SK-N-SH treated with all-trans-retinoic acid at 6 μM for 48 hours (cell line): ENCODE results near the gene LGALS9.

Experiments
- ATAC-seq: fragments of 200-7000 bp; cut with Tn5 transposase; 3 replicates; pipeline ENCODE4 v1.9.1; 2020; ENCODE audit warnings: mild to moderate bottlenecking, moderate library complexity
- ARNTL ChIP-seq: fragments of 450-650 bp; formaldehyde crosslinking; IDR thresholded peaks from 2 replicates; pipeline ENCODE4 v1.5.0; 2020; ENCODE audit warnings: low read depth, mild to moderate bottlenecking, moderate library complexity, borderline replicate concordance
- BACH2 ChIP-seq: fragments of 250-450 bp; sonication (Bioruptor Pico); IDR thresholded peaks from 2 replicates; pipeline ENCODE4 v1.9.0; 2021; ENCODE audit warnings: mild to moderate bottlenecking, borderline replicate concordance
- CREB5 ChIP-seq: fragments of 250-450 bp; sonication (Bioruptor Pico); IDR thresholded peaks from 2 replicates; pipeline ENCODE4 v1.5.1; 2020; ENCODE audit warnings: low read depth, mild to moderate bottlenecking, moderate library complexity
- CSDC2 ChIP-seq: fragments of 250-450 bp; sonication (Bioruptor Pico); IDR thresholded peaks from 2 replicates; pipeline ENCODE4 v1.5.0; 2020; ENCODE audit warnings: mild to moderate bottlenecking, moderate library complexity
- CSRNP3 ChIP-seq: fragments of 250-450 bp; sonication (Bioruptor Pico); IDR thresholded peaks from 2 replicates; pipeline ENCODE4 v1.5.1; 2021; ENCODE audit warnings: mild to moderate bottlenecking, moderate library complexity
- ESRRG ChIP-seq: fragments of 250-450 bp; sonication (Bioruptor Pico); IDR thresholded peaks from 2 replicates; pipeline ENCODE4 v1.6.1; 2021; ENCODE audit warnings: mild to moderate bottlenecking
- ISL1 ChIP-seq: fragments of 250-450 bp; sonication (Bioruptor Pico); IDR thresholded peaks from 2 replicates; pipeline ENCODE4 v2.1.2; 2022; ENCODE audit warnings: mild to moderate bottlenecking, moderate library complexity
- OSR1 ChIP-seq: fragments of 250-450 bp; sonication (Bioruptor Pico); IDR thresholded peaks from 2 replicates; pipeline ENCODE4 v1.8.0; 2022; ENCODE audit warnings: moderate library complexity, mild to moderate bottlenecking, inconsistent platforms
- PPARA ChIP-seq: fragments of 250-450 bp; sonication (Bioruptor Pico); IDR thresholded peaks from 2 replicates; pipeline ENCODE4 v1.5.0; 2020; ENCODE audit warnings: mild to moderate bottlenecking, borderline replicate concordance
- RARB ChIP-seq: fragments of 250-450 bp; sonication (Bioruptor Pico); IDR thresholded peaks from 2 replicates; pipeline ENCODE4 v1.8.0; 2021; ENCODE audit warnings: mild to moderate bottlenecking, moderate library complexity
- SNAI2 ChIP-seq: fragments of 250-450 bp; sonication (Bioruptor Pico); IDR thresholded peaks from 2 replicates; pipeline ENCODE4 v1.5.0; 2020; ENCODE audit warnings: mild to moderate bottlenecking, moderate library complexity
- TCF4 ChIP-seq: fragments of 250-450 bp; sonication (Bioruptor Pico); IDR thresholded peaks from 2 replicates; pipeline ENCODE4 v1.8.0; 2021; ENCODE audit warnings: mild to moderate bottlenecking, moderate library complexity, borderline replicate concordance
- TOX ChIP-seq: fragments of 250-450 bp; sonication (Bioruptor Pico); IDR thresholded peaks from 2 replicates; pipeline ENCODE4 v1.8.0; 2021; ENCODE audit warnings: mild to moderate bottlenecking, moderate library complexity, borderline replicate concordance
- ZC3H10 ChIP-seq: fragments of 250-450 bp; sonication (Bioruptor Pico); IDR thresholded peaks from 2 replicates; pipeline ENCODE4 v1.5.1; 2021; ENCODE audit warnings: mild to moderate bottlenecking, moderate library complexity
- ZFP3 ChIP-seq: fragments of 250-450 bp; sonication (Bioruptor Pico); IDR thresholded peaks from 2 replicates; pipeline ENCODE4 v1.5.0; 2020; ENCODE audit warnings: mild to moderate bottlenecking, moderate library complexity
- ZFP30 ChIP-seq: fragments of 450-650 bp; formaldehyde crosslinking; IDR thresholded peaks from 2 replicates; pipeline ENCODE4 v1.5.0; 2022; ENCODE audit warnings: mild to moderate bottlenecking, moderate library complexity
- ZNF70 ChIP-seq: fragments of 450-650 bp; formaldehyde crosslinking; IDR thresholded peaks from 2 replicates; pipeline ENCODE4 v1.5.0; 2020; ENCODE audit warnings: mild to moderate bottlenecking, moderate library complexity
- ZNF8 ChIP-seq: fragments of 450-650 bp; formaldehyde crosslinking; IDR thresholded peaks from 2 replicates; pipeline ENCODE4 v1.5.0; 2020; ENCODE audit warnings: mild to moderate bottlenecking, moderate library complexity

The LGALS9 gene

GRCh38 chr17:27618417-27618816, 12.6 kb upstream of the LGALS9 start:
- TF ChIP-seq CSRNP3 (CRISPR knock-in tag) (no peak), ZNF8 (CRISPR knock-in tag) (no peak)
- TF ChIP-seq, all 23 proteins: peak for 0
- no peak for ATAC-seq

- ATAC-seq: no peak
- no peak for TF ChIP-seq TOX (CRISPR knock-in tag)
- no peak for TF ChIP-seq CSDC2
- TF ChIP-seq ESRRG: no peak
- no peak for TF ChIP-seq OSR1 (CRISPR knock-in tag)
- no peak for TF ChIP-seq ZNF8 (CRISPR knock-in tag)
- no peak for TF ChIP-seq BACH2 (CRISPR knock-in tag)
- no peak for TF ChIP-seq TCF4
- no peak for TF ChIP-seq SNAI2 (CRISPR knock-in tag)
- TF ChIP-seq PPARA: no peak
- TF ChIP-seq ZFP30 (CRISPR knock-in tag): no peak
- TF ChIP-seq CREB5 (CRISPR knock-in tag): no peak
- no peak for TF ChIP-seq ISL1
Observed at GRCh38 chr17:27620721-27621120, 10.3 kb upstream of the LGALS9 start.

- ATAC-seq: no peak
- TF ChIP-seq ZC3H10: no peak
Observed at GRCh38 chr17:27621536-27621935, 9.5 kb upstream of the LGALS9 start.

- TF ChIP-seq ZC3H10: no peak
- TF ChIP-seq ZNF70 (CRISPR knock-in tag): no peak
- TF ChIP-seq PPARA: no peak
- no peak for TF ChIP-seq OSR1 (CRISPR knock-in tag)
- no peak for TF ChIP-seq CSRNP3 (CRISPR knock-in tag)
- no peak for TF ChIP-seq ESRRG
- no peak for TF ChIP-seq RARB
- no peak for TF ChIP-seq ISL1
- ATAC-seq: no peak
Observed at GRCh38 chr17:27621942-27622559, 8.9 kb upstream of the LGALS9 start.

- no peak for TF ChIP-seq TCF4
- TF ChIP-seq ZFP30 (CRISPR knock-in tag): no peak
- TF ChIP-seq CSRNP3 (CRISPR knock-in tag): no peak
- no peak for TF ChIP-seq BACH2 (CRISPR knock-in tag)
- TF ChIP-seq ZFP3 (CRISPR knock-in tag): no peak
- no peak for TF ChIP-seq ARNTL (CRISPR knock-in tag)
- TF ChIP-seq RARB: no peak
- TF ChIP-seq TOX (CRISPR knock-in tag): no peak
- TF ChIP-seq CSDC2: no peak
- no peak for TF ChIP-seq ZNF8 (CRISPR knock-in tag)
- no peak for TF ChIP-seq ISL1
- no peak for TF ChIP-seq ZNF70 (CRISPR knock-in tag)
- ATAC-seq: no peak
Observed at GRCh38 chr17:27622986-27623385, 8.0 kb upstream of the LGALS9 start.

- TF ChIP-seq ISL1 (no peak), RARB (no peak), TCF4 (no peak)
- no peak for ATAC-seq
Observed at GRCh38 chr17:27623614-27624013, 7.4 kb upstream of the LGALS9 start.

- ATAC-seq: no peak
- TF ChIP-seq ZNF8 (CRISPR knock-in tag) (no peak), TOX (CRISPR knock-in tag) (no peak), TCF4 (no peak)
Observed at GRCh38 chr17:27624539-27624938, 6.4 kb upstream of the LGALS9 start.
